ENCODE measurements around the gene LMF1.
"Not testable (repeated sequence)": the region's sequence is repeated elsewhere in the genome, so short reads cannot be mapped to it uniquely, and the experiment has no call there.

LMF1 gene

DNA sequence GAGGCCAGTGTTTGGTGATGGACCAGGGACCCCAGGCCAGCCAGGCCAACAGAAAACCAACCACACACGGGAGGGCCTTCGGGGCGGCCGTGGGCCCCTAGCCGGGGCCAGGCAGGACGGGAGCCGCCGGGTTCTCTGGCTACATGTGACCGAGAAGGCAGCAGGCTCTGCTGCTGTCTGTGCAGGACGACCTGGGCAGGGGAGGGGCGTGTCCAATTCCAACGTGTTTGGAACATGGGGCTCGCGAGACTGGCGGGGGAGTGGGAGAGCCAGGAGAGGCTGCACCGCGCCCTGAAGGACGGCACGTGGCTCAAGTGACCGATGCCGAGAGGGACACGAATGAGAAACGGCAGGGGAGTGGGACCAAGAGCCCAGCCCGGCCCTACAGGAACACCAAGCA is 75.4 kb downstream of the LMF1 start:
- DNase-seq (ENCODE audit: low spot score): no peak

- DNase-seq (ENCODE audit: low spot score): no peak
Observed at GRCh38 chr16:894841-895240, 75.9 kb downstream of the LMF1 start.

- no peak for DNase-seq (ENCODE audit: low spot score)
Observed at GRCh38 chr16:894136-894535, 76.6 kb downstream of the LMF1 start.

DNA sequence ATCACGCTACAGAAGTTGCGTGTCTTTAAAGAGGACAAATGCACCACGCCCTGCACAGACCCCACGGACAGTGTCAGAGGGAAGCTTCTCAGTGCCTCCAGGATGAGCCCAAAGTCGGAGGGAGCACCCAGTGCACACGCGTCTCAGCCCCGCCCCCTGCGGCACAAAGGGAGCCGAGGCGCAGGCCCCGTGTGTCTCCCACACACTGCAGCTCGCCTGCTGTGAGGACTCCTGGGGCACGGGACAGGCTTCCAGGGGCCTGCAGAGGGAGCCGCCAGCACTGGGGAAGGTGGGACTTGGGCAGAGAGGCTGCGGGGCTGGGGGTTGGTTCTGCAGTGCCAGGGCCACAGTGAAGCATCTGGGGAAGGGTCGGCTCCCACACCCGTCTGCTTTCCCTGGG is 77.4 kb downstream of the LMF1 start:
- DNase-seq (ENCODE audit: low spot score): no peak

GRCh38 chr16:892536-893255 is 78.1 kb downstream of the LMF1 start:
- DNase-seq (ENCODE audit: low spot score): no peak

- no peak for DNase-seq (ENCODE audit: low spot score)
Observed at GRCh38 chr16:892006-892405, 78.8 kb downstream of the LMF1 start.

- no peak for DNase-seq (ENCODE audit: low spot score)
Observed at GRCh38 chr16:891353-891740, 79.4 kb downstream of the LMF1 start.

GRCh38 chr16:890716-891352 is 80.0 kb downstream of the LMF1 start:
- DNase-seq (ENCODE audit: low spot score): no peak

GRCh38 chr16:890217-890616 is 80.6 kb downstream of the LMF1 start:
- no peak for DNase-seq (ENCODE audit: low spot score)

- DNase-seq (ENCODE audit: low spot score): no peak
Observed at GRCh38 chr16:889586-889985, 81.2 kb downstream of the LMF1 start.

GRCh38 chr16:888901-889570 is 81.7 kb downstream of the LMF1 start:
- no peak for DNase-seq (ENCODE audit: low spot score)

DNA sequence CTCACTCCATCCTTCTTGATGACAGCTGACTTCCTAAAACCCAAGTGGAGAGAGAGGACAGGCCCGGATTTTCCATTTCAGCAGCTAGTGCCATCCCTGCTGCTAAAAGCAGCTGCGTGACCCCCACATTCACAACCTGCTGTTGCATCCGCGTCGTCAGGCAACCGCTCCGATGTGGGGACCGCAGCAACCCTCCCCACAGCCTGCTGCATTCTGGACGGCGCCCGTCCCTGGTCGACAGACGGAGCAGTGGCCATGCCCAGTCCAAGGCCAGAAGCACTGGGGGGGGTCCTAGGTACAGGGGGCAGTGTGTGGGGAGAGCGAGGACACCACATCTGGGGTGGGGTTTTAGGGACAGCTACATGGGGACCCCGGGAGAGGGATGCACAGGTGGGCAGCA is 82.3 kb downstream of the LMF1 start:
- not testable (repeated sequence) for DNase-seq (ENCODE audit: low spot score)

DNA sequence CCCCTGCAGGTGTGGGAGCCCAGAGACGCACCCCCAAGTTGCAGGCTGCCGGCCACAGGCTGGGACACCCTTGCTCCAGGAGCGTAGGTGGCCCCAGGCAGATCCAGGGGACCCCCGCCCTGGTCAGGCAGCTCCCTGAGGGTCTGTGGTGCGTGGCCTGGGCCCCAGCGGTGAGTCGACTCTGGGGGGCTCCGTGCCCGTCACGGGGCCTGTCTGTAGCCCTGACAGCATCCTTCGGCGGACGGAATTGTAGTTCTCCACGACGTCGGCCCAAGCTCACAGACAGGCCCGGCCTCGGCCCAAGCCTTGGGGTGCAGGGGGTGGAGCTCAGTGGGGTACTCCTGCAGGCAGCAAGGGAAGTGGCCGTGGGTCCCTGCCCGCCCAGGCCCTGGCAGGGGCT is 82.9 kb downstream of the LMF1 start:
- DNase-seq (ENCODE audit: low spot score): no peak

DNA sequence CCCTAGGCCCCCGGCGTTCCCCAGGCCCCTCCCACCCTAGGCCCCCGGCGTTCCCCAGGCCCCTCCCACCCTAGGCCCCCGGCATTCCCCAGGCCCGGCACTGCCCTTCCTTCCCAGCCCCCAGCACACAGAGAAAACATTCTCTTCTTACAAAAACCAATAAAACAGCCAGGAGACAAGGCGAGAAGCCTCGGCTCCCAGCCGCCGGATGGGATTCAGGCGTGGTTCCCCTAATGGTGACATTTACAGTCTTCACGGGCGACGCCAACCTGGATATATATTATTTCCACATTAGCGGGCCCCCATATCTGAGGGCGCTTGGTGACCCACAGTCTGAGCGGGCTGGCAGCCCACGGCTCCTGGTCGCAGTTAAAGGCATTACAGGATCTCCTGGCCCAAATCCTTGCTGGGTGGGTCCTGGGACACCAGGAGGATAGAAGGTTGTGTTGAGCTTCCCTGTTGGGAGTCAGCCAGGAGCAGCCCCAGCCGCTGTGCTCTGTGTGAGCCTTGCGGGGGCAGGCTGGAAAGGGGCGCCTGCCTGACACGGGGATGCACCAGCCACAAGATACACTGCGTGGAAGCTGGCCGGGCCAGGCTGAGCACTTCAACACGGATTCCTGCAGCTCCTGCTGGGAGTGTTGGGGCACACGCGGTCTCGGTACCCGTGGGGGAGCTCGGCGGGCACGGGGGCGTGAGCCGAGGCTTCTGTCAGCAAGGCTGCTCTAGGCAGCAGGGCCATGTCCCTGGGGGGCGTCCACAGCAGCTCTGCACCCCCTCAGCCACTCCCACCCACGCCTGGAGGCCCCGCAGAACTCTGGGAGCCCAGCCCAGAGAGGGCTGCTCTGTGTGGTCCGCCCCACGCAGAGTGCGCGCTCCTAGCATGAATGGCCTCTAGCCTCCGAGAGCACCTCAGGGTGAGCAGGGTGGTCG is 83.7 kb downstream of the LMF1 start:
- no peak for DNase-seq (ENCODE audit: low spot score)

DNA sequence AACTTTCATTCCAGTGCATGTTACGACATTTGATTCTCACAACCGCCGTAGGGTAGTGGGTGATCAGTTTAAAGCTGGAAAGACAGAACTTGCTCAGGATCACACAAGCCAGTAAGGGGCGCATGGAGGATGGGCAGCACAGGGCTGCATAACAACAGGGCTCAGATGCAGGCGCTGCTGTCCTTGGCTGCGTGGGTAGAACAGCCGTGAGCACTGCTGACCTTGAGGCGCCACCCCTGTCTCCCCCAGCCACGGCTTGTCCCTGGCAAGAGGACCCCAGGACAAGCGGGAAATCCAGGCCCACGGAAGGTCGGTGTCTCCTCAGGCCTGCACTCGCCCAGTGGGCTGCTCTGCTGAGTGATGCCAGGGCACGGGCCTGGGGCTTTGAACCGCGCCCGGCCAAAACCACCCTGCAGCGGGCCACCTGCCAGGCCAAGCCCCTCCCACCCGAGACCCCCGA is 84.7 kb downstream of the LMF1 start:
- DNase-seq (ENCODE audit: low spot score): no peak

DNA sequence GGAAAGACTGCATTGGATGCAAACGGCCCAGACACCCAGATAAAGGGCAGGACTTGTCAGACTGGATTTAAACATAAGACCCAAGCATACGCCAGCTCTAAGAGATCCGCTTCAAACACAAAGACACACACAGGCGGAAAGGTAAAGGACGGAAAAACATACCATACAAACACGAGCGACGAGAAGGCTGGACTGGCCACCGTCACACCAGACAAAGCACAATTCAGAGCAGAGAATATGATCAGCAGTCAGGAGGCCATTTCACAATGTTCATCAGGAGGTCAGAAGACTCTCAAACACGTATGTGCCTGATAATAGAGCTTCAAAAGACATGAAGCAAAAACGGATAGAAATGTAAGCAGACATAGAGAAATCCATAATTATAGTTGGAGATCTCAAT is 85.4 kb downstream of the LMF1 start:
- no peak for DNase-seq (ENCODE audit: low spot score)

DNA sequence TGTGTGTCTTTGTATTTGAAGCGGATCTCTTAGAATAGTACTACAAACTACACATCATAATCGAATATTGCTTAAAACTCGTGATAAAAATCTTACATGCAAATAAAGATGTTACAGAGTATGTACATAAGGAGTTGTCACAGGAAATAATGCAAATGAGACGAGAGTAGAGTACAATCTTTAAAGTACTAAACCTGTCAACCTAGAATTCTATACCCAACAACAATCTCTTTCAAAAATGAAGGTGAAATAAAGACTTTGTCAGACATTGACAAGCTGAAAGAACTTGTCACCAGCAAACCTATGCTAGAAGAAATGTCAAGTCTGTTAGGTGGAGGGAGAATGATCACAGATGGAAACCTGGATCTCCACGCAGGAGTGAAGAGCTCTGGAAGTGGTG is 86.6 kb downstream of the LMF1 start:
- DNase-seq (ENCODE audit: low spot score): no peak

DNA sequence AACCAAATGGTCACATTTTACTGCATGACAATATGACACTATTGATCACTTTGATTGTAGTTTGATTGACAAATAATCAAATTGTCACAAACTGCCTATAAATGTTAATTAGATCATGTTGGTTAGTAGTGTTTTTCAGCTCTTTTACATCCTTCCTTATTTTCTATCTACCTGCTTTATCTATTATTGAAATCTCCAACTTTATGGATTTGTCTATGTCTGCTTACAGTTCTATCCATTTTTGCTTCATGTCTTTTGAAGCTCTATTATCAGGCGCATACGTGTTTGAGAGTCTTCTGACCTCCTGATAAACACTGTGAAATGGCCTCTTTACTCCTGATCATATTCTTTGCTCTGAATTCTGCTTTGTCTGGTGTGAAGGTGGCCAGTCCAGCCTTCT is 87.0 kb downstream of the LMF1 start:
- DNase-seq (ENCODE audit: low spot score): no peak

DNA sequence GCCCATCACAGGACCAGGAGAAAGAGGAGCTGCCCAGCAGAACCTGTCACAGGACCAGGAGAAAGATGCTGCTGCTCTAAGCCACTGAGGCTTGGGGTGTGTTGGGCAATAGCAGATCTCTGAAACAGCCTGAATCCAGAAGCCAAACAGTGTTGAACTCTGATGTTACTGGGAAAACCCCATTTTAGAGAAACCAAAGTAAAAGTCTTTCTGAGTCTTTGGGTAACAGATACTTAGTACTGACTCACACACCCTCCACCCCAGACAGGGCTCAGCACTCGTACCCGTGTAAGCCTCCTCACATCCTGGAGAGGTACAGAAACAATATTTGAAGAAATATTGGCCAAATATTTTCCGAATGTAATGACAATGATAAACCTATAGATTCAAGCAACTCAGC is 87.4 kb downstream of the LMF1 start:
- DNase-seq (ENCODE audit: low spot score): no peak

DNA sequence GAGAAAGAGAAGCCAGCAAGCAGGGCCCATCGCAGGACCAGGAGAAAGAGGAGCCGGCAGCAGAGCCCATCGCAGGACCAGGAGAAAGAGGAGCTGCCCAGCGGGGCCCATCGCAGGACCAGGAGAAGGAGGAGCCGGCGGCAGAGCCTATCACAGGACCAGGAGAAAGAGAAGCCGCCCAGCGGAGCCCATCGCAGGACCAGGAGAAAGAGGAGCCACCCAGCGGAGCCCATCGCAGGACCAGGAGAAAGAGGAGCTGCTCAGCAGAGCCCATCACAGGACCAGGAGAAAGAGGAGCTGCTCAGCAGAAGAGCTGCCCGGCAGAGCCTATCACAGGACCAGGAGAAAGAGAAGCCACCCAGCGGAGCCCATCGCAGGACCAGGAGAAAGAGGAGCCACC is 88.1 kb downstream of the LMF1 start:
- not testable (repeated sequence) for DNase-seq (ENCODE audit: low spot score)

GRCh38 chr16:882256-882655 is 88.5 kb downstream of the LMF1 start:
- no peak for DNase-seq (ENCODE audit: low spot score)

Measured in hematopoietic multipotent progenitor cell treated with erythropoietin and hydrocortisone succinate and interleukin-3 and kit ligand, for 17 days (in vitro differentiated cells).